Liver (tissue), 9 donors: Measurements from ENCODE around the gene TCERG1L. TPM values are rescaled to one million over a fixed set of nuclear protein-coding genes. Genes with fewer than 3 reads are reported as not detected.
"Not testable (repeated sequence)": the region's sequence is repeated elsewhere in the genome, so short reads cannot be mapped to it uniquely, and the experiment has no call there.

Experiments used
- DNase-seq: peaks from one replicate; pipeline ENCODE4 v3.0.0-alpha.2; 2017; ENCODE audit warnings: low spot score
- H3K27ac ChIP-seq, 2 donors: one replicate each; pipeline ENCODE4 v1.7.0; 2013; ENCODE audit warnings: inconsistent platforms in 2 of 2, low read length in 2 of 2, control low read depth in 1 of 2, low read depth in 1 of 2, mild to moderate bottlenecking in 1 of 2
- H3K27me3 ChIP-seq, 4 donors: one replicate each; pipeline versions ENCODE4 v1.6.1 to v1.7.0; 2013; ENCODE audit warnings: low read length in 3 of 4, inconsistent platforms in 1 of 4, mild to moderate bottlenecking in 1 of 4, moderate library complexity in 1 of 4; ENCODE audit not compliant: control insufficient read depth in 4 of 4, insufficient read depth in 4 of 4
- H3K36me3 ChIP-seq, 4 donors: one replicate each; pipeline versions ENCODE4 v1.6.1 to v1.7.0; 2013; ENCODE audit warnings: low read length in 3 of 4, mild to moderate bottlenecking in 3 of 4, low read depth in 1 of 4, moderate library complexity in 1 of 4; ENCODE audit not compliant: control insufficient read depth in 4 of 4, insufficient read depth in 3 of 4
- H3K4me1 ChIP-seq, 4 donors: one replicate each; pipeline versions ENCODE4 v1.6.1 to v1.7.0; 2013; ENCODE audit warnings: low read length in 3 of 4, mild to moderate bottlenecking in 3 of 4, moderate library complexity in 1 of 4; ENCODE audit not compliant: control insufficient read depth in 4 of 4, insufficient read depth in 4 of 4
- H3K4me3 ChIP-seq, 3 donors: one replicate each; pipeline versions ENCODE4 v1.6.1 to v1.7.0; 2013; ENCODE audit warnings: low read length in 3 of 3, control low read depth in 1 of 3, low read depth in 1 of 3, mild to moderate bottlenecking in 1 of 3
- H3K9ac ChIP-seq, 2 donors: one replicate each; pipeline ENCODE4 v1.7.0; 2013; ENCODE audit warnings: low read length in 2 of 2, mild to moderate bottlenecking in 2 of 2, moderate library complexity in 2 of 2, control low read depth in 1 of 2, low read depth in 1 of 2
- H3K9me3 ChIP-seq, 4 donors: one replicate each; pipeline versions ENCODE4 v1.6.1 to v1.7.0; 2013; ENCODE audit warnings: low read length in 3 of 4; ENCODE audit not compliant: control insufficient read depth in 4 of 4
- EGR1 ChIP-seq, 2 donors: IDR thresholded peaks; 2 replicates each; pipeline ENCODE4 v1.6.1; 2016 to 2018; ENCODE audit warnings: antibody characterized with exemption in 2 of 2, low read depth in 2 of 2
- FOXA1 ChIP-seq: IDR thresholded peaks from 2 replicates; pipeline ENCODE4 v1.6.1; 2016; ENCODE audit warnings: antibody characterized with exemption
- FOXA2 ChIP-seq: IDR thresholded peaks from 2 replicates; pipeline ENCODE4 v1.6.1; 2016; ENCODE audit warnings: antibody characterized with exemption
- GABPA ChIP-seq, 2 donors: IDR thresholded peaks in 1 of 2; conservative IDR thresholded peaks in 1 of 2; 2 replicates each; pipeline ENCODE4 v1.6.1; 2016; ENCODE audit warnings: antibody characterized with exemption in 2 of 2, mild to moderate bottlenecking in 1 of 2, moderate library complexity in 1 of 2
- HNF4A ChIP-seq, 2 donors: conservative IDR thresholded peaks; 2 replicates each; pipeline ENCODE4 v1.6.1; 2016; ENCODE audit warnings: antibody characterized with exemption in 2 of 2, mild to moderate bottlenecking in 2 of 2
- HNF4G ChIP-seq: IDR thresholded peaks from 2 replicates; pipeline ENCODE4 v1.6.1; 2016; ENCODE audit warnings: antibody characterized with exemption
- JUND ChIP-seq, 2 donors: IDR thresholded peaks; 2 replicates each; pipeline ENCODE4 v1.6.1; 2016; ENCODE audit warnings: antibody characterized with exemption in 2 of 2
- NR2F2 ChIP-seq: IDR thresholded peaks from 2 replicates; pipeline ENCODE4 v1.6.1; 2016; ENCODE audit warnings: antibody characterized with exemption
- YY1 ChIP-seq: IDR thresholded peaks from 2 replicates; pipeline ENCODE4 v1.6.1; 2016; ENCODE audit warnings: antibody characterized with exemption, mild to moderate bottlenecking
- WGBS: extraction: QIAGEN DNeasy Blood & Tissue Kit; methylation state at CpG from one replicate; pipeline ENCODE4 v1.1.7; 2013; 5-methylcytosine and 5-hydroxymethylcytosine counted together
- polyA plus RNA-seq, 2 donors: library from polyadenylated mRNA; stranded (reverse) in 1 of 2; unstranded in 1 of 2; fragments of 200-250 nt in 1 of 2; fragments of >200 nt in 1 of 2; fragmentation: Nextera tagmentation in 1 of 2; extraction: Ambion mirVana in 1 of 2; gene quantifications; one replicate each; pipeline versions ENCODE4 v1.2.1 to v1.2.3, GENCODE V29; 2013 to 2015
- total RNA-seq, 2 donors: library from RNA; depleted of rRNA; stranded (reverse); fragments of >200 nt; gene quantifications; one replicate each; pipeline ENCODE4 v1.2.3, GENCODE V29; 2014
- TF ChIP-seq, protein P1 (sequence below): IDR thresholded peaks from 2 replicates; pipeline ENCODE4 v1.6.1; 2016; ENCODE audit warnings: antibody characterized with exemption, mild to moderate bottlenecking
- TF ChIP-seq, protein P2 (sequence below): IDR thresholded peaks from 2 replicates; pipeline ENCODE4 v1.6.1; 2016; ENCODE audit warnings: antibody characterized with exemption
- TF ChIP-seq, protein P3 (sequence below): IDR thresholded peaks from 2 replicates; pipeline ENCODE4 v1.6.1; 2016; ENCODE audit warnings: antibody characterized with exemption
- TF ChIP-seq, protein P4 (sequence below): IDR thresholded peaks from 2 replicates; pipeline ENCODE4 v1.6.1; 2016; ENCODE audit warnings: antibody characterized with exemption
- donor health status: healthy.
- donor health status: healthy.
- donor health status: healthy.
- donor health status: healthy.
- donor health status: healthy.

TCERG1L gene
- total and polyA plus RNA-seq, 4 donors, result not detected

DNA sequence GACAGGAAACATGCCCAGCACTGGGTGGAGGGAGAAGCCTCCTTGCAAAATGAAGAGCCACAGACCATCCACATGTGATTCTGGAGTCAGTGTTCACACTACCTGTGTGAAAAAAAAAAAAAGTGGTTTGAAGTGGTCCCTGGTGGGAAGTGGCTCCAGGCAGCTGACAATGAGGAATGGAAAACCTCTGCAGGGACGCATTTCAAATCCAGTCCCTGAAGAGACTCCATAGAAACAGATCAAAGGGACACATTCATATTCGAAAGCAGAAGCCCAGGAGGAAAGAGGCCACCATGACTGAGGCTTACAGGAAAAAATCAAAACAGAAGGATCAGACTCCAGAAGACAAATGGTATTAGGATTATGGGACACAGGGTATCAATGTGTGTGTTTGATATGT lies 11.5 kb upstream of the TCERG1L start (continued):
- TF ChIP-seq FOXA1, result no peak
- TF ChIP-seq, protein P1, sequence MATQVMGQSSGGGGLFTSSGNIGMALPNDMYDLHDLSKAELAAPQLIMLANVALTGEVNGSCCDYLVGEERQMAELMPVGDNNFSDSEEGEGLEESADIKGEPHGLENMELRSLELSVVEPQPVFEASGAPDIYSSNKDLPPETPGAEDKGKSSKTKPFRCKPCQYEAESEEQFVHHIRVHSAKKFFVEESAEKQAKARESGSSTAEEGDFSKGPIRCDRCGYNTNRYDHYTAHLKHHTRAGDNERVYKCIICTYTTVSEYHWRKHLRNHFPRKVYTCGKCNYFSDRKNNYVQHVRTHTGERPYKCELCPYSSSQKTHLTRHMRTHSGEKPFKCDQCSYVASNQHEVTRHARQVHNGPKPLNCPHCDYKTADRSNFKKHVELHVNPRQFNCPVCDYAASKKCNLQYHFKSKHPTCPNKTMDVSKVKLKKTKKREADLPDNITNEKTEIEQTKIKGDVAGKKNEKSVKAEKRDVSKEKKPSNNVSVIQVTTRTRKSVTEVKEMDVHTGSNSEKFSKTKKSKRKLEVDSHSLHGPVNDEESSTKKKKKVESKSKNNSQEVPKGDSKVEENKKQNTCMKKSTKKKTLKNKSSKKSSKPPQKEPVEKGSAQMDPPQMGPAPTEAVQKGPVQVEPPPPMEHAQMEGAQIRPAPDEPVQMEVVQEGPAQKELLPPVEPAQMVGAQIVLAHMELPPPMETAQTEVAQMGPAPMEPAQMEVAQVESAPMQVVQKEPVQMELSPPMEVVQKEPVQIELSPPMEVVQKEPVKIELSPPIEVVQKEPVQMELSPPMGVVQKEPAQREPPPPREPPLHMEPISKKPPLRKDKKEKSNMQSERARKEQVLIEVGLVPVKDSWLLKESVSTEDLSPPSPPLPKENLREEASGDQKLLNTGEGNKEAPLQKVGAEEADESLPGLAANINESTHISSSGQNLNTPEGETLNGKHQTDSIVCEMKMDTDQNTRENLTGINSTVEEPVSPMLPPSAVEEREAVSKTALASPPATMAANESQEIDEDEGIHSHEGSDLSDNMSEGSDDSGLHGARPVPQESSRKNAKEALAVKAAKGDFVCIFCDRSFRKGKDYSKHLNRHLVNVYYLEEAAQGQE, result no peak
- no peak for TF ChIP-seq HNF4A (conservative IDR thresholded peaks at IDR 0.05)
- TF ChIP-seq, protein P2, sequence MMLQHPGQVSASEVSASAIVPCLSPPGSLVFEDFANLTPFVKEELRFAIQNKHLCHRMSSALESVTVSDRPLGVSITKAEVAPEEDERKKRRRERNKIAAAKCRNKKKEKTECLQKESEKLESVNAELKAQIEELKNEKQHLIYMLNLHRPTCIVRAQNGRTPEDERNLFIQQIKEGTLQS, result no peak

DNA sequence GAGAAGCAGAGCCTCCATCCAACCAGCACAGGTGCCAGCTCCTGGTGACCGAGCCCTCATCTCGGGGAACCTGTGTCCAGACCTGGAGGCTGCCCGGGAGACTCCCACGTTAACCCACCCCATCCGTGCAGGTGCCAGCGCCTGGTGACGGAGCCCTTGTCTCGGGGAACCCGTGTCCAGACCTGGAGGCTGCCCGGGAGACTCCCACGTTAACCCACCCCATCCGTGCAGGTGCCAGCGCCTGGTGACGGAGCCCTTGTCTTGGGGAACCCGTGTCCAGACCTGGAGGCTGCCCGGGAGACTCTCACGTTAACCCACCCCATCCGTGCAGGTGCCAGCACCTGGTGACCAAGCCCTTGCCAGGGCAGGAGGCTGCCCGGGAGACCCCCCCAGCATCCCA lies 11.1 kb upstream of the TCERG1L start:
- H3K27ac ChIP-seq, H3K36me3 ChIP-seq, H3K9me3 ChIP-seq, H3K4me3 ChIP-seq, H3K27me3 ChIP-seq, H3K4me1 ChIP-seq, DNase-seq, H3K9ac ChIP-seq: not testable (repeated sequence)
- WGBS, result 82% methylated on average over 19 of the region's 19 CpGs

DNA sequence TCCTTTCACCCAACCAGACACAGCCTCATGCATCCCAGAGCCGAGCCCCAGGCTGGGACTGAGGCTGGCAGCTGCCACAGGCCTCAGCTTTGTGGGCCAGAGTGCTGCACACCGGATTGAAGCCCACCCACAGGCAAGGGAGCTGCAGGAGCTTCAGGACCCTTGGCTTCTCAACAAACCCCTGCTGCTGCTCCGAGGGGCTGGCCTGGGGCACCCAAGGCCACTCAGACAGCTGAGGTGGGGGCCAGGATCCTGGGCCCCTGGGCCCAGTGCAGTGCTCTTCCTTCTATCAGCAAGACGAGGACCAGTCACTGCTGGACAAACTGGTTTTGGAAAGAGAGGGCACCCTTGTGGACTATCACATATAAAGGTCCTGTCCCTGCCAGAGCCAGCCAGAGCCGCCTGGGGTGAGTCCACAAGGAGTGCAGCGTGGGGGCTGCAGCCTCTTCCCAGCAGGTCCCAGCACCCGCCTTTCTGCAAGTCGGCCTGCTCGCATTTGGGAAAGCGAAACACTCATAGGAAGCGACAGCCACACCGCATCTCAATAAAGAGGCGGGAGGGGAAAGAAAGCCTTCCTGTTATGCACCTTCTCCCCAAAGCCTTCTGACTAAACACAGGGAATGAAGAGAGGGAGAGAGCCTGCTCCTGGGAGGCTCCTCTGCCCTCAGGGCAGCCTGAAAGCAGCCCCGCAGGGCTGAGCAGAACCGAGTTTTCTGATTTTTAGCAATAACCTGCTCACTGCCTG lies 9.5 kb upstream of the TCERG1L start:
- H3K27ac ChIP-seq, result no peak overlapping the region
- WGBS, result 43% methylated on average over 15 of the region's 15 CpGs
- TF ChIP-seq HNF4A (conservative IDR thresholded peaks at IDR 0.05), result no peak
- DNase-seq, result no peak
- peaks cover 0 to 7% (median 3%) of the 10 kb centered on the region in 4 donors for H3K27me3 ChIP-seq
- no peaks in the 10 kb centered on the region for H3K9me3 ChIP-seq
- no peak overlapping the region for H3K4me3 ChIP-seq
- no peaks in the 10 kb centered on the region for H3K36me3 ChIP-seq
- no peaks in the 10 kb centered on the region for H3K4me1 ChIP-seq
- H3K9ac ChIP-seq, result no peak overlapping the region

DNA sequence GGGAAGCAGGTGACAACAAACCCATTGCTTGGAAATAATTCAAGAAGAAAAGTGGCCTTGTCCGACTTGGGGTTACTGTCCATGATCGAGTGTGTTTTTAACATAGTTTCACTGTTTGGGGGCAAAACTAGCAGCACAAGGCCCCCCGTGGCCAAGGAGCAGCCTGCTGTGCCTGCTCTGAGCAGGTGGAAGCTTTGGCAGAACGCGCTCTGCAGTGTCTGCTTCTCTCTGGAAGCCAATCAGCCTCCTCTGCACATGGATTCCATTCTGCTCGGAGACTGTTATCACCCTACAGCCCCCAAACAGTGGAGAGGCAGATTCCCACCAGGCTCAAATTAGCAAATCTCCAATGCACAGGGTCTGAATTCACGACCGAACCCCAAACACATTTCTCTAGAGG lies 7.3 kb upstream of the TCERG1L start:
- H3K4me3 ChIP-seq, result no peak overlapping the region
- DNase-seq, result no peak
- H3K9me3 ChIP-seq, result no peaks in the 10 kb centered on the region
- no peaks in the 10 kb centered on the region for H3K36me3 ChIP-seq
- H3K9ac ChIP-seq, result no peak overlapping the region
- WGBS, result 74% methylated on average over 8 of the region's 8 CpGs
- peaks cover 0 to 7% (median 3%) of the 10 kb centered on the region in 4 donors for H3K27me3 ChIP-seq
- no peaks in the 10 kb centered on the region for H3K4me1 ChIP-seq
- no peak overlapping the region for H3K27ac ChIP-seq
- TF ChIP-seq FOXA2 (no peak), JUND (IDR thresholded peaks at IDR 0.05) (no peak), NR2F2 (no peak), EGR1 (IDR thresholded peaks at IDR 0.05; ENCODE audit: low read depth in 2 of 2) (no peak), YY1 (no peak), HNF4G (no peak), GABPA (IDR thresholded peaks at IDR 0.05 in 1 of 2, conservative IDR thresholded peaks at IDR 0.05 in 1 of 2) (no peak), FOXA1 (no peak)
- TF ChIP-seq, protein P3, sequence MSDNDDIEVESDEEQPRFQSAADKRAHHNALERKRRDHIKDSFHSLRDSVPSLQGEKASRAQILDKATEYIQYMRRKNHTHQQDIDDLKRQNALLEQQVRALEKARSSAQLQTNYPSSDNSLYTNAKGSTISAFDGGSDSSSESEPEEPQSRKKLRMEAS, result no peak
- TF ChIP-seq, protein P4, sequence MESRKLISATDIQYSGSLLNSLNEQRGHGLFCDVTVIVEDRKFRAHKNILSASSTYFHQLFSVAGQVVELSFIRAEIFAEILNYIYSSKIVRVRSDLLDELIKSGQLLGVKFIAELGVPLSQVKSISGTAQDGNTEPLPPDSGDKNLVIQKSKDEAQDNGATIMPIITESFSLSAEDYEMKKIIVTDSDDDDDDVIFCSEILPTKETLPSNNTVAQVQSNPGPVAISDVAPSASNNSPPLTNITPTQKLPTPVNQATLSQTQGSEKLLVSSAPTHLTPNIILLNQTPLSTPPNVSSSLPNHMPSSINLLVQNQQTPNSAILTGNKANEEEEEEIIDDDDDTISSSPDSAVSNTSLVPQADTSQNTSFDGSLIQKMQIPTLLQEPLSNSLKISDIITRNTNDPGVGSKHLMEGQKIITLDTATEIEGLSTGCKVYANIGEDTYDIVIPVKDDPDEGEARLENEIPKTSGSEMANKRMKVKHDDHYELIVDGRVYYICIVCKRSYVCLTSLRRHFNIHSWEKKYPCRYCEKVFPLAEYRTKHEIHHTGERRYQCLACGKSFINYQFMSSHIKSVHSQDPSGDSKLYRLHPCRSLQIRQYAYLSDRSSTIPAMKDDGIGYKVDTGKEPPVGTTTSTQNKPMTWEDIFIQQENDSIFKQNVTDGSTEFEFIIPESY, result no peak
- TF ChIP-seq, protein P1, result no peak
